Colon (tissue), 2 donors: Measurements from ENCODE around the gene DCLK1.
"Not testable (repeated sequence)": the region's sequence is repeated elsewhere in the genome, so short reads cannot be mapped to it uniquely, and the experiment has no call there.

Experiments
- FAIRE-seq: peaks from 2 replicates; lab custom pipeline; 2012; peaks lifted over from hg19 to GRCh38; lab: Jason Lieb, UNC
- donor health status: control.
- donor health status: control.

Gene DCLK1

GRCh38 chr13:36130552-36131221 is 495 bp downstream of the DCLK1 start:
- no peak for FAIRE-seq

GRCh38 chr13:36130193-36130551 is 1.0 kb downstream of the DCLK1 start:
- no peak for FAIRE-seq

GRCh38 chr13:36129539-36129938 is 1.6 kb downstream of the DCLK1 start:
- FAIRE-seq, result no peak

GRCh38 chr13:36126491-36126890 is 4.7 kb downstream of the DCLK1 start:
- no peak for FAIRE-seq

GRCh38 chr13:36125841-36126240 is 5.3 kb downstream of the DCLK1 start:
- FAIRE-seq, result no peak

DNA sequence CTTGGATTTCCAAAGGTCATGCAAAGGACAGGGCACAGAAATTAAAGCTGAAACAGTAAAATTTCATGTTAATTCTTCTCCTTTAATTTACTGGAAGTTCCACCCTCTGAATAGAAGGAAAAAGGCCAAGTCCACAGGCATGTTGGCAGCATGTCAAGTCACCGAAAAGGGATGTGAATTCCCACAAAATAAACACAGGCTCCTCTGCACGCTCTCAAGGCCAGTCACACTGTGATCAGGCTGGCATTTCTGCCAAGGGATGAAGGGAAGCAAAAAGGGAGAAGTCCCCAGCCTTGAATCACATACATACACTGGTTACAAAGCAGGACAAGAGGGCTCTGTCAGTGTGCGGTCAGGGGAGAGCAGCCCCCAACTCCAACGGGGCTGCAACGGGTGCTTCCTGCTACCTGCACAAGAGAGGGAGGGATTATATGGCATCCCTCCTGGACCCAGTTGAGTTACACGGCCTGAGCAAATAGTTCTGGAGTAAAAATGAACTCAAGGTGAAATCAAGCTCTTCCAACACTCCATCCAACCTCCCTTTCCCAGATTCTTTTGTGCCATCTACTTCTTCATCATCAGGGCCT is 6.9 kb downstream of the DCLK1 start:
- no peak for FAIRE-seq

DNA sequence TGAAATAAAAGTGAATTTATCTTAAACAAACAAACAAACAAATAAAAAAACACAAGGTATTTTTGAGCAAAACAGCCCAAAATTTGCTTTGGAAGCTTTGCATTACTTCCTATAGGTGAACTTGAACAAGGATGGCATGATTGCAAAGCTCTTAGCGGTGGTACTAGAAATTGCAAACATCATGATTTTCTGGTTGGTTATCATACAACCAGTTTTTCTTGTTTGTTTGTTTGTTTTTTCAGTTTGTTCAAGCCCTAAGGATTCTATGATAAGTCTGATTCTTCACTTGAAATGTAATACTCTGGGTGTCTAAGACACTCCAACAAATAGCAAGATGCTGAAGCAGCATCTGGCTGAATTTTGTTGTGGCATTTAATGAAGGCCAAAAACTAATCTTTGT is 15.9 kb downstream of the DCLK1 start:
- no peak for FAIRE-seq

DNA sequence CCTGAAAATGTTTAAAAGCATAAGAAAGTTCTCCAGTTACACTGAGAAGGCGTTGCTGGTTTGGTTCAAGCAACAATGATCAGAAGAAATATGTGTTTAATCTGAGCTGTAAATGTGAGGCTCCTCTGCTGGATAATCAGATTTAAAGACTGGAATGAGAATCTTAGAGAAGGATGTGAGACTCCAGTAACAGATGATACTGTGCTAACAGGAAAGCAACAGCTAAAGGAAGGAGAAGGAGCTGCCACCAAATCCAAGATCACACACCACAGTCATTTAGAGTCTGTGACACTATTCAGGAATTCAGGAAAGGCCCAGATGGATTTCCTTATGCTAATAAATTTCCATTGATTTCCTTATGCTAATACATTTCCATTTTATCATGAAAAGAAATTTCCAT is 16.9 kb downstream of the DCLK1 start:
- FAIRE-seq, result no peak

GRCh38 chr13:36108954-36109353 is 22.2 kb downstream of the DCLK1 start:
- FAIRE-seq, result no peak

- FAIRE-seq, result no peak
Observed at GRCh38 chr13:36108342-36108741, 22.8 kb downstream of the DCLK1 start.

- FAIRE-seq, result no peak
Observed at GRCh38 chr13:36107521-36107920, 23.7 kb downstream of the DCLK1 start.

GRCh38 chr13:36105726-36106125 is 25.5 kb downstream of the DCLK1 start:
- no peak for FAIRE-seq

GRCh38 chr13:36102721-36103120 is 28.5 kb downstream of the DCLK1 start:
- FAIRE-seq, result no peak

DNA sequence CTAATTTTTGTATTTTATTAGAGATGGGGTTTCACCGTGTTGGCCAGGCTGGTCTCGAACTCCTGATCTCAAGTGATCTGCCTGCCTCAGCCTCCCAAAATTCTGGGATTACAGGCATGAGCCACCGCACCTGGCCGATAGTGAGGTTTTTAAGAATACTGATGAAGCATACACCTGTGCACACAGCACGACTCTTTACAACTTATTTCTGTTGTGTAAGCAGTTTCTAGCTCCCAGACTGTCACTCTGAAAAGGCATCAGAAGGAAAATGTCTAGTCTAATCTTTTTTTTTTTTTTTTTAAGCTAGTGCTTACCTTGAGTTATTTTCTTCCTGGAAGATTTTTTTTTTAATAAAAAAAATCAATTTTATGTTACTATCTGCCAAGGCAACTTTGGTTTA is 29.3 kb downstream of the DCLK1 start:
- not testable (repeated sequence) for FAIRE-seq

DNA sequence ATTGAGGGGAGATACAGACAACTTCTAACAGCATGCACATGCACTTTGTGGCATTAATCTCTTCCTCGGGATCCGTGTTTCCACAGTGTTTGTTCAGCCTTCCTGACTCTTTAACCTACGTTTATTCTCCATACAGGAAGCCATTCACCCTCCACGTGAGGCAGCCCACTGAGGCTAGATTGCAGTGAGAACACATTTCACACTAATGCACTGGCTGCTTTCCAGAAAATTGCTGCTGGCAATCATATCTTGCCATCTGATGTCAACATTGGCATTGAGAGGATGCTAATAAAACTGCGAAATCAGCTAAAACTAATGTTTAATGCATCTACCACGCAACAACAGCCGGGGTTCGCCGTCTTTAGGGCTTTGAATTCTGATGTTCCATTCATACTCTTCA is 30.0 kb downstream of the DCLK1 start:
- FAIRE-seq, result no peak

DNA sequence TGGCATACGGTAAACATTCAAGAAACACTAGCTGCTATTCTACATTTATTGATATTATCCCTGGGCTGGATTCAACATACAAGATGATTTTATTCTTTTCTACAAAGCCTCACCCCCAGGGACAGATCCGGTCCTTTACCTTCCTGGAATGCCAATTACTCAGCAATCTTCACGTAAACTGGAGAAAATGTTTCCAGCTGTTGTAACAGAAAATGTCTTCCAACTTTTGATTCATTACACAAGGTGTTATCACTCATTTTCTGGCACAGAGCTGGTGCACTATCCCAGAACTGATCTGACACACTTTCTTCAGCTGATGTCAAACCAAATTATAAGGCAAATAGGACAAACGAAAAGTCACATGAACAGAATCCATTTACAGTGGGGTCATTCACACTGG is 33.1 kb downstream of the DCLK1 start:
- FAIRE-seq, result no peak

- FAIRE-seq, result no peak
Observed at GRCh38 chr13:36096461-36097416, 34.4 kb downstream of the DCLK1 start.

GRCh38 chr13:36094478-36094877 is 36.7 kb downstream of the DCLK1 start:
- FAIRE-seq, result no peak

GRCh38 chr13:36090592-36090991 is 40.6 kb downstream of the DCLK1 start:
- FAIRE-seq, result no peak

- FAIRE-seq, result no peak
Observed at GRCh38 chr13:36089130-36089647, 42.0 kb downstream of the DCLK1 start.

GRCh38 chr13:36088463-36088862 is 42.7 kb downstream of the DCLK1 start:
- FAIRE-seq, result no peak

- no peak for FAIRE-seq
Observed at GRCh38 chr13:36088001-36088400, 43.2 kb downstream of the DCLK1 start.

DNA sequence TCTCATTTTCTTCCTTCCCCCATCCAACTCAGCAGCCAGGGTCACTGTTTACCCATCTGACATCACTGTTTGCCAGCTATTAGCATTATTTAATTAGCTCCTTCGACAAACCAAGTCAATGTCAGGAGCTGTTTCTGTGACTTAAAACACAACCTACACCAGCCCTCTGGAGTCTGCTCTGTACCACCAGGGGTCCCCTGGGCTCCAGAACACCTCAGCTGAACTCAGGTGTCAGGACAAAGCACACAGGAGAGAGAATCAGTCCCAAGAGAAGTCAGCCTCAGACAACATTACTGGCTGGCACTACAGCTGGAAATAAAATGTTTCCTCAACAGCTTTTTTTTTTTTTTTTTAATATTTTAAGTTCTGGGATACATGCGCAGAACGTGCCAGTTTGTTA is 45.1 kb downstream of the DCLK1 start:
- FAIRE-seq, result no peak
